ENCODE data around the gene CLDND2.

CLDND2 gene

GRCh38 chr19:51380379-51380778, 11.6 kb upstream of the CLDND2 start:
- DNase-seq = no peak

DNA sequence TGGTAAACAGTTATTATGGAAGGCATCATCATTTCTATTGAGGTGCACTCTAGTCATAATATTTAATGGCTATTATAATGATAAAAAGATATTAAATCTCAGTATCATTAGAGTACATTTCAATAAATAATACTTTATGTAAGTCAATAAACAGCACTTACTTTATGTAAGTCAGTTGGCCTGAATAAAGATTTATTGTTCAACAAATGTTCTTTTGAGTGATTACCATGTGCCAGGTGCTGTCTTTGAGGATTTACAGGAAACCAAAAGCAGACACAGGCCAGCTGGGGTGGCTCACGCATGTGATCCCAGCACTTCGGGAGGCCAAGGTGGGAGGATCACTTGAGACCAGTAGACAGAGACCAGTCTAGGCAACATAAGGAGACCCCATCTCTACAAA, 8.6 kb upstream of the CLDND2 start:
- DNase-seq = no peak

- DNase-seq = no peak
These were observed 6.9 kb upstream of the CLDND2 start for GRCh38 chr19:51375504-51376221.

DNA sequence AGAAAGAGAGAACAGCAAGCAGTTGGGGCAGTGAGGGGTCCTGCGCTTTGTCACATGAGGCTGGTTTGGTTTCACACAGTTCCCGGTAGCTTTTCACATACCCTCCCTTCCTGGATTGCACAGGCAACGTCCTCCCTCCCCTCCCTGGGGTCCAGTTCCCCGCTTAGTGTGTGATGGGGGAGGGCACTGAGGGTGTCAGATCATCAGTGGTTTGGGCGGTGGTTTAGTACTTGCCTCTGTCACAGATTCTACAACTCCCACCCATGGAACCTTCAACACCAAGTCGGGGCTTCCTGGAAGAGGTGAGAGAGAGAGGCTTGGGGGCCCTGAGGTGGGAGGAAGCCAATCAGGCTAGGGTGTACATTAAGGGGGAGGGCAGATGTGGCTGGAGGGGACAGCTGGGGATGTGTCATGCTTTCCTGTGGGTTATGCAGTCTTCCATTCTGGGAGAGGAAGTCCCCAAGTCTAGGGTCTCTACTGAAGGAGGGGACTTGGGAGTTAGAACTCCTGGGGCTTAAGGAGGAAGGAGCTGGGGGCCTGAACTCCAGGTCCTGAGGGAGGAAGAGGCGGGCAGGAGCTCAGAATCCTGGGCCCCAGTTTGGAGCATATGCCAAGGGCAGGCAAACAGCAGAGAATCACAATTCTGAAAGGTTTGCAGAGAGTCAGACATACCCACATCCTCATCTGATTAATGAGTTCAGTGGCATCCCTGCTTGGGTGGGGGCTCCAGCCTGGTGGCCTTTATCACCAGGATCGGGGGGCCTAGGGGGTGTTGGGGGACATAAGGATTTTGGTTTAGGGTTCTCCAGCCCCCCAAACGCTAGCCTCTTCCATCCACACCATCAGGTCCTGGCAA, 4.1 kb upstream of the CLDND2 start, which contains the start of gene NKG7:
TSS of gene NKG7 (minus strand) at position 6 of the 856 bp plus-strand sequence. CDS start 119 bp downstream, outside the sequence.
- peak; percentile 38 for DNase-seq

DNA sequence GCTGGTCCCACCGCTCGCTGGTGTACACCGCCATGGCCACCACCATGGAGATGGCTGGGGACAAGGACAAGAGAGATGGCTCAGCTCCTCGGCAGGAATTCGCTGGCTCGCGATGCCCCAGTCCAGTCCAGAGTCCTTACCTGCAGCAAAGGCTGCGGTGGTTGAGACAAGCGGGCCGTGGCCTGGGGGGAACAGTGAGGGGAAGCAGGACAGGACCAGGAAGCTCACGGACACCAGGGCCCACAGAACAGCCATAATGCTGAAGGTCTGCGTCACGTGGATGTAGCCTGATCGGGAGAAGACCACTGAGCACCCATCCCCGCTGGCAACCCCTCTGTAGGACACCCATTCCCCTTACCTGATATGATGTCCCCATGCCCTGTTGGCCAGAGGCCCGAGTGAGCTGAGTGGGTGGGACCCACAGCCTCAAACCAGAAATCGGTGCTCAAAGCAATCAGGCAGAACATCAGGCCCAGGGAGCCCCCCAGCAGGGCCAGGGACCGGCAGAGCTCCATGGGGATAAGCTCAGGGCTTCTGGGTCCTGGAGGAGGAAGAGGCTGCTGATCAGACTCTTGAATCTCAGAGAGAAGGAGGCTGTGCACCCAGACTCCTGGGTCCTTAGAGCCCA, 3.3 kb upstream of the CLDND2 start:
- DNase-seq = no peak

GRCh38 chr19:51371186-51371690, 2.4 kb upstream of the CLDND2 start:
- DNase-seq = no peak

- no peak for DNase-seq
These were observed 1.4 kb upstream of the CLDND2 start for GRCh38 chr19:51370230-51370629.

- peak; percentile 93 for DNase-seq
These were observed 1.0 kb downstream of the CLDND2 start for GRCh38 chr19:51367565-51368365.

DNA sequence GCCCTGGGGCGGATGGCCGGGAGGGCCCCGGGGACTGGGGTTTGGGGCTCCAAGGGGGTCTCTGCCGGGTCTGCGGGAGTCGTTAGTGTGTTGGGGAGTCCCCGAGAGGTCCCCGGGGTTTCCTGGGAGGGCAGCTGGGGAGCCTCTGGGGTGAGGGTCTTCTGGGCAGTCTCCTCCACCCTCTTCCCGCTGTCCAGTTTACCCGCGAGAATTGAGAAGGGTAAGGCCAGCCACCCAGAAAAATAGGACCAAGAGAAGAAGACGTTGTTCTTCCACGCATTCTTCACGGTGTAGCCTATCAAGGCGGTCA, 1.6 kb downstream of the CLDND2 start:
- no peak for DNase-seq

- DNase-seq = peak; percentile 90
These were observed 2.2 kb downstream of the CLDND2 start for GRCh38 chr19:51366389-51367254.

- DNase-seq = no peak
These were observed 2.8 kb downstream of the CLDND2 start, which contains the start of gene ETFB for GRCh38 chr19:51365965-51366388. TSS of gene ETFB (minus strand) at chr19:51366388. CDS start at chr19:51366326, 62 bp downstream.

- DNase-seq = no peak
These were observed 3.4 kb downstream of the CLDND2 start for GRCh38 chr19:51365211-51365964.

- DNase-seq = no peak
These were observed 4.3 kb downstream of the CLDND2 start for GRCh38 chr19:51364200-51365106.

- no peak for DNase-seq
These were observed 7.6 kb downstream of the CLDND2 start for GRCh38 chr19:51361239-51361638.

DNA sequence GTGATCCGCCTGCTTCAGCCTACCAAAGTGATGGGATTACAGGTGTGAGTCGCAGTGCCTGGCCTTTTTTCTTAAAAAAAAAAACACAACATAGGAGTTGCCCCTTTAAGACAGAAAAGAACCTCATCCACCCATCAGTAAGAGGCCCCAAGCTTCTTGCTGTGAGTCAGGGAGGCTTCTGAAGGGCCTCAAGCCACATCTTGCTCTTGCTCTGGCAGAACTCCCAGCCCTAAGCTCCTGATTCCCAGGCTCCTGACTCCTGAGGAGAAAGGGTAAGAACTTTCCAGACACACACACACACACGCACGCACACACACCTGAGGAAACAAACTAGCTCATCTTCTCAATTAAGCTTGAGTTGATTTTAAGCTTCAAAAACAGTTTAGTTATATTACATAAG, 9.5 kb downstream of the CLDND2 start:
- no peak for DNase-seq

GRCh38 chr19:51357952-51358351, 10.9 kb downstream of the CLDND2 start:
- DNase-seq = no peak

GRCh38 chr19:51356159-51356801, 12.5 kb downstream of the CLDND2 start:
- no peak for DNase-seq

- no peak for DNase-seq
These were observed 14.1 kb downstream of the CLDND2 start for GRCh38 chr19:51354742-51355148.

- DNase-seq = no peak
These were observed 14.6 kb downstream of the CLDND2 start for GRCh38 chr19:51354103-51354741.
